GM19240 (cell line): Measurements from ENCODE around the gene WDR48.
"Not testable (repeated sequence)": the region's sequence is repeated elsewhere in the genome, so short reads cannot be mapped to it uniquely, and the experiment has no call there.

ENCODE experiments used
- DNase-seq: peaks from one replicate; pipeline ENCODE4 v3.0.0; 2011; ENCODE audit warnings: low spot score; ENCODE audit not compliant: insufficient read length

Gene WDR48

GRCh38 chr3:39051649-39052561 is at the start of gene WDR48, which contains the start of gene SCN11A:
Gene WDR48, plus strand, starts transcription at chr3:39052016. Its CDS starts 10 bp downstream, at chr3:39052026.
Gene SCN11A, minus strand, starts transcription at chr3:39051944. Its CDS starts 101,582 bp downstream, at chr3:38950362.
- peak; percentile 58 for DNase-seq

- DNase-seq, result no peak
Measured at GRCh38 chr3:39005295-39005694, 46.5 kb upstream of the WDR48 start.

GRCh38 chr3:39011191-39011736 is 40.6 kb upstream of the WDR48 start:
- no peak for DNase-seq

- DNase-seq, result no peak
Measured at GRCh38 chr3:39013289-39013688, 38.5 kb upstream of the WDR48 start.

- no peak for DNase-seq
Measured at GRCh38 chr3:39013921-39014509, 37.8 kb upstream of the WDR48 start.

- no peak for DNase-seq
Measured at GRCh38 chr3:39015418-39015817, 36.4 kb upstream of the WDR48 start.

GRCh38 chr3:39019299-39019698 is 32.5 kb upstream of the WDR48 start:
- DNase-seq, result no peak

- no peak for DNase-seq
Measured at GRCh38 chr3:39021029-39021428, 30.8 kb upstream of the WDR48 start.

GRCh38 chr3:39021465-39022285 is 30.1 kb upstream of the WDR48 start:
- DNase-seq, result no peak

- no peak for DNase-seq
Measured at GRCh38 chr3:39022286-39022630, 29.6 kb upstream of the WDR48 start.

- DNase-seq, result no peak
Measured at GRCh38 chr3:39024497-39024896, 27.3 kb upstream of the WDR48 start.

- DNase-seq, result no peak
Measured at GRCh38 chr3:39025222-39025970, 26.4 kb upstream of the WDR48 start.

- DNase-seq, result no peak
Measured at GRCh38 chr3:39028546-39028945, 23.3 kb upstream of the WDR48 start.

GRCh38 chr3:39029556-39029955 is 22.3 kb upstream of the WDR48 start:
- no peak for DNase-seq

- DNase-seq, result no peak
Measured at GRCh38 chr3:39038165-39038564, 13.7 kb upstream of the WDR48 start.

- no peak for DNase-seq
Measured at GRCh38 chr3:39050029-39050428, 1.8 kb upstream of the WDR48 start.

- DNase-seq, result no peak
Measured at GRCh38 chr3:39052583-39052982, 767 bp downstream of the WDR48 start.

GRCh38 chr3:39053696-39054095 is 1.9 kb downstream of the WDR48 start:
- no peak for DNase-seq

- DNase-seq, result no peak
Measured at GRCh38 chr3:39056151-39056550, 4.3 kb downstream of the WDR48 start.

- DNase-seq, result not testable (repeated sequence)
Measured at GRCh38 chr3:39061228-39061627, 9.4 kb downstream of the WDR48 start.

GRCh38 chr3:39062180-39062579 is 10.4 kb downstream of the WDR48 start:
- DNase-seq, result no peak
